K562 (cell line): ENCODE results near the gene CLNK. TPM values are rescaled to one million over a fixed set of nuclear protein-coding genes. Genes with fewer than 3 reads are reported as not detected.

Experiments
- ATAC-seq: fragments of 200-7000 bp; cut with Tn5 transposase; 3 replicates; pipeline ENCODE4 v1.9.1; 2020; ENCODE audit warnings: moderate library complexity
- BruUV-seq: library from RNA; stranded (reverse); fragments of 400-500 nt; replicated peaks from 2 replicates; lab custom pipeline; 2021; lab: Mats Ljungman, UMichigan
- CTCF ChIA-PET: fragments of 300-600 bp; formaldehyde crosslinking; extraction: SDS; loops from one replicate; lab custom pipeline; 2021; ENCODE audit warnings: low intra/inter-chr PET ratio; lab: Yijun Ruan, JAX
- POLR2A ChIA-PET: fragments of 300-600, 350-650 bp; sonication (Branson Sonifier 250); formaldehyde crosslinking; extraction: SDS; loops from one replicate; lab custom pipeline; 2021; ENCODE audit warnings: antibody characterized with exemption, inconsistent platforms; lab: Yijun Ruan, JAX
- DNase-seq, 4 experiments: peaks; one replicate each; pipeline versions ENCODE4 v3.0.0 to v3.0.0-alpha.2; 2011 to 2018; ENCODE audit warnings: low spot score in 3 of 4, mixed read lengths in 3 of 4; ENCODE audit errors: extremely low read depth in 1 of 4
- FAIRE-seq: peaks from 2 replicates; lab custom pipeline; 2011; peaks lifted over from hg19 to GRCh38; lab: Jason Lieb, UNC
- H2AFZ ChIP-seq: 2 replicates; pipeline ENCODE4 v1.6.0; 2011; ENCODE audit warnings: low read depth, low read length, control low read depth, inconsistent platforms
- H3K27ac ChIP-seq: fragments of 200-600 bp; 3 replicates; pipeline ENCODE4 v1.8.0; 2011; ENCODE audit warnings: low read depth, mild to moderate bottlenecking, control low read depth, inconsistent platforms, low read length, moderate library complexity, mixed read lengths; ENCODE audit errors: extremely low read depth
- H3K27me3 ChIP-seq, 2 experiments: fragments of 300-600 bp in 1 of 2; 2 replicates in 1 of 2; 3 replicates in 1 of 2; pipeline versions ENCODE4 v1.6.0 to v1.8.0; 2011; ENCODE audit warnings: inconsistent platforms in 2 of 2, low read length in 2 of 2, mild to moderate bottlenecking in 1 of 2, mixed read lengths in 1 of 2, moderate library complexity in 1 of 2; ENCODE audit not compliant: control insufficient read depth in 2 of 2, insufficient read depth in 2 of 2
- H3K36me3 ChIP-seq: fragments of 300-600 bp; 3 replicates; pipeline ENCODE4 v1.8.0; 2011; ENCODE audit warnings: mild to moderate bottlenecking, low read length, inconsistent platforms; ENCODE audit not compliant: control insufficient read depth, insufficient read depth
- H3K4me1 ChIP-seq, 2 experiments: fragments of 200-600 bp in 1 of 2; replicated peaks in 1 of 2; 2 replicates in 1 of 2; 3 replicates in 1 of 2; pipeline versions ENCODE4 v1.5.1 to v1.8.0; 2011; ENCODE audit warnings: inconsistent platforms in 2 of 2, low read length in 2 of 2, mild to moderate bottlenecking in 1 of 2, mixed read lengths in 1 of 2, moderate library complexity in 1 of 2; ENCODE audit not compliant: control insufficient read depth in 2 of 2, insufficient read depth in 2 of 2
- H3K4me2 ChIP-seq: 2 replicates; pipeline ENCODE4 v1.6.1; 2011; ENCODE audit warnings: low read length, control low read depth, inconsistent platforms, mixed read lengths; ENCODE audit not compliant: insufficient read depth
- H3K4me3 ChIP-seq: fragments of 200-600 bp; sonication (generic), shearing (Covaris generic); 2 replicates; pipeline ENCODE4 v1.5.1; 2016; ENCODE audit warnings: control low read depth, inconsistent platforms
- H3K79me2 ChIP-seq: fragments of 200-600 bp; 3 replicates; pipeline ENCODE4 v1.8.0; 2011; ENCODE audit warnings: low read length, inconsistent platforms; ENCODE audit not compliant: control insufficient read depth, insufficient read depth
- H3K9ac ChIP-seq, 2 experiments: 2 replicates each; pipeline versions ENCODE4 v1.6.0 to v1.6.1; 2011; ENCODE audit warnings: low read depth in 2 of 2, low read length in 2 of 2, control low read depth in 1 of 2, inconsistent platforms in 1 of 2, mild to moderate bottlenecking in 1 of 2, mixed read lengths in 1 of 2; ENCODE audit not compliant: insufficient read depth in 1 of 2
- H3K9me1 ChIP-seq: one replicate; pipeline ENCODE4 v1.6.0; 2011; ENCODE audit warnings: inconsistent platforms, mild to moderate bottlenecking, low read length, moderate library complexity; ENCODE audit not compliant: control insufficient read depth, insufficient read depth
- H3K9me3 ChIP-seq: replicated peaks from 2 replicates; pipeline ENCODE4 v1.5.1; 2011; ENCODE audit warnings: low read depth, low read length, inconsistent platforms; ENCODE audit not compliant: control insufficient read depth, insufficient read depth
- H4K20me1 ChIP-seq: replicated peaks from 2 replicates; pipeline ENCODE4 v1.6.1; 2011; ENCODE audit warnings: low read length, inconsistent platforms, mixed read lengths; ENCODE audit not compliant: control insufficient read depth, insufficient read depth
- C11orf30 ChIP-seq: fragments of 450-650 bp; IDR thresholded peaks from 2 replicates; pipeline ENCODE4 v1.6.1; 2016; ENCODE audit warnings: low read depth, mild to moderate bottlenecking
- CXXC5 ChIP-seq: fragments of 250-450 bp; sonication (Bioruptor Pico); IDR thresholded peaks from 2 replicates; pipeline ENCODE4 v1.8.0; 2022; ENCODE audit warnings: inconsistent platforms, mild to moderate bottlenecking, moderate library complexity
- KLF6 ChIP-seq: fragments of 250-450 bp; sonication (Bioruptor Pico); IDR thresholded peaks from 2 replicates; pipeline ENCODE4 v1.4.0; 2020; ENCODE audit warnings: mild to moderate bottlenecking, moderate library complexity, borderline replicate concordance
- MAZ ChIP-seq, 2 experiments: fragments of 450-650 bp in 1 of 2; sonication (generic) in 1 of 2; formaldehyde crosslinking; IDR thresholded peaks in 1 of 2; conservative IDR thresholded peaks in 1 of 2; 2 replicates each; pipeline versions ENCODE4 v1.4.0 to v1.5.0; 2020; ENCODE audit warnings: mild to moderate bottlenecking in 1 of 2, missing genetic modification reagents in 1 of 2
- MXI1 ChIP-seq: IDR thresholded peaks from 2 replicates; pipeline ENCODE4 v1.6.1; 2011; ENCODE audit warnings: low read depth, mild to moderate bottlenecking, improper control_type of control experiment, low read length
- PURB ChIP-seq: sonication (generic); formaldehyde crosslinking; IDR thresholded peaks from 2 replicates; pipeline ENCODE4 v1.9.0; 2021; ENCODE audit warnings: low read depth, mild to moderate bottlenecking, missing genetic modification reagents
- ZFP30 ChIP-seq: fragments of 250-450 bp; sonication (Bioruptor Pico); IDR thresholded peaks from 2 replicates; pipeline ENCODE4 v1.8.0; 2022; ENCODE audit warnings: moderate library complexity, mild to moderate bottlenecking, inconsistent platforms, borderline replicate concordance
- ZNF436 ChIP-seq: fragments of 250-450, 450-650 bp; sonication (Bioruptor Pico); formaldehyde crosslinking; IDR thresholded peaks from 2 replicates; pipeline ENCODE4 v1.7.0; 2020; ENCODE audit warnings: mild to moderate bottlenecking
- ZNF644 ChIP-seq: fragments of 200-800 bp; sonication (Bioruptor generic); IDR thresholded peaks from 2 replicates; pipeline ENCODE4 v1.6.1; 2016; ENCODE audit warnings: low read depth, missing genetic modification characterization, missing compliant biosample characterization
- WGBS: fragments of 100-300 bp; shearing (Covaris generic); methylation state at CpG from one replicate; pipeline ENCODE4 v1.1.6; 2016; ENCODE audit warnings: low coverage, mixed read lengths; ENCODE audit not compliant: insufficient coverage; ENCODE audit errors: missing lambda C conversion rate; 5-methylcytosine and 5-hydroxymethylcytosine counted together
- in situ Hi-C: fragments of 300-500 bp; cut with MboI; formaldehyde crosslinking; loops from 4 replicates; pipeline ENCODE4 v1.15.0; 2018; ENCODE audit warnings: inconsistent platforms, mixed read lengths
- intact Hi-C: fragments of 100-400 bp; cut with micrococcal nuclease; formaldehyde crosslinking; loops from 2 replicates; pipeline ENCODE4 v1.14.2; 2022
- polyA plus RNA-seq, 8 experiments: library from polyadenylated mRNA; depleted of rRNA in 4 of 8; stranded (reverse) in 5 of 8; unstranded in 3 of 8; fragments of >200 nt; fragmentation: Nextera tagmentation in 2 of 8; fragmentation: Illumina TruSeq in 1 of 8; extraction: Ambion mirVana in 2 of 8; extraction: Trizol in 1 of 8; gene quantifications; 2 replicates each; pipeline versions ENCODE4 v1.2.1 to v1.2.3, GENCODE V29; 2011 to 2014; ENCODE audit warnings: inconsistent platforms in 1 of 8, missing spikeins in 1 of 8
- total RNA-seq, 7 experiments: library from RNA; depleted of rRNA in 6 of 7; stranded (reverse); fragments of >200 nt in 6 of 7; fragmentation: Illumina TruSeq in 2 of 7; extraction: Trizol in 2 of 7; gene quantifications; 2 replicates each; pipeline versions ENCODE4 v1.2.1 to v1.2.3, GENCODE V29; 2011 to 2021; ENCODE audit warnings: low replicate concordance in 1 of 7

The CLNK gene
- total and polyA plus RNA-seq, 9 of the 15 experiments (the other 6 are each of a cell fraction or from before 2014, with no cell fraction given): not detected

DNA sequence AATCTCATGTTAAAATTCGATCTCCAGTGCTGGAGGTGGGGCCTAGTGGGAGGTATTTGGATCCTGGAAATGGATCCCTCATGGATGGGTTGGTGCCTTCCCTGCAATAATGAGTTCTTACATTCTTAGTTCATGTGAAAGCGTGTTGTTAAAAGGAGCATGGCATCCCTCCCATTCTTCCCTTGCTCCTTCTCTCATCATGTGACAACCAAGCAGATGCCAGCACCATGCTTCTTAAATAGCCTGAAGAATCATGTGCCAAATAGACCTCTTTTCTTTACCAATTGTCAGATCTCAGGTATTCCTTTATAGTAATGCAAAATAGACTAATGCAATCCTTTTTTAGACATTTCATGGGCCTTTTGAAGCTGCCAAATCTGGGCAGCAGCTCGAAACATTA, 29.0 kb upstream of the CLNK start:
- Histone ChIP-seq H3K79me2 (no peaks in the 10 kb centered on the region), H3K4me3 (no peak overlapping the region), H3K4me1 (no peaks in the 10 kb centered on the region), H3K27me3 (no peaks in the 10 kb centered on the region), H3K9me1 (no peaks in the 10 kb centered on the region), H3K9ac (no peak overlapping the region), H4K20me1 (no peaks in the 10 kb centered on the region), H3K4me2 (no peak overlapping the region), H3K9me3 (no peaks in the 10 kb centered on the region), H3K27ac (no peak overlapping the region), H3K36me3 (no peaks in the 10 kb centered on the region), H2AFZ (no peak overlapping the region)
- DNase-seq (no peak), ATAC-seq (no peak), FAIRE-seq (no peak)
- TF ChIP-seq CXXC5 (CRISPR knock-in tag) (no peak), PURB (CRISPR knock-in tag) (no peak), ZNF644 (tag) (no peak), C11orf30 (no peak), MAZ (CRISPR knock-in tag; conservative IDR thresholded peaks at IDR 0.05 in 1 of 2, IDR thresholded peaks at IDR 0.05 in 1 of 2) (no peak), ZFP30 (CRISPR knock-in tag) (no peak), MXI1 (no peak), ZNF436 (no peak), KLF6 (CRISPR knock-in tag) (no peak)
- 0% methylated on average over 3 of the region's 3 CpGs for WGBS
- in situ Hi-C loops (no loop called here), intact Hi-C loops (no loop called here)
- ChIA-PET CTCF (no interaction called here), POLR2A (no interaction called here)
- BruUV-seq: no TSS peak
